ENCODE measurements around the gene ALDOC.

Gene ALDOC

DNA sequence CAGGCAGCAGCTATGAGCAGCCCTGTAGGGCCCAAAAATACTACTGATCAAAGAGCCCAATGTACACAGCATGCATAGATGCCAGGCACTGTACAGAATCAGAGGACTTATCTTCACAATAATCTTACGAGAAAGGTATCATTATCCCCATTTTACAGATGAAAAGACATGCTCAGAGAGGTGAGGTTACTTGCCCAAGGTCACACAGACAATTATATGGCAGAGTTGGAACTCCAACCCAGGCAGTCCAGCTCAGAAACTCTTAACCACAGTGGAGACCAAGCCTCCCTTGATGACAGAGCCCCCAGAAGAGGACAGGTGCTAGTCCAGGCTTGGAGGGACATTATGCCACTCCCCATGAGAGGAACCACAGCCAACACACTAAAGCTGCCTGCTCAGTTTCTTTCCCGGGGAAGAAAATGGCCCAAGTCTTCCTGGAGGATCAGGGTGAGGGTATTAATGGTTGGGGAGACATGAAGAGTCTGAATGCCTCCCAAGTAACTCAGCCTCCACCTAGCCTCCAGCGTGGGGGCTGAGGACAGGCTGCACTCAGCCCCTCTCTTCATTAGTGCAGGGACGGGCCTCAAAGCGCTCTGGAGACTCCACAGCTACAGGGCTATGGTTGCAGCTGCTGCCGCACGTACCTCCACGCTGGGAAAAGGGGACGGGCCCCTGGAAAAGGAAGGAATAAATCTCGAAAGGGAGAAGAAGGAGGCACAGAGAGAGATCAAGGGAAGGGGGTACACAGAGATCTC, 25.1 kb downstream of the ALDOC start:
- peak; percentile 29 for DNase-seq

DNA sequence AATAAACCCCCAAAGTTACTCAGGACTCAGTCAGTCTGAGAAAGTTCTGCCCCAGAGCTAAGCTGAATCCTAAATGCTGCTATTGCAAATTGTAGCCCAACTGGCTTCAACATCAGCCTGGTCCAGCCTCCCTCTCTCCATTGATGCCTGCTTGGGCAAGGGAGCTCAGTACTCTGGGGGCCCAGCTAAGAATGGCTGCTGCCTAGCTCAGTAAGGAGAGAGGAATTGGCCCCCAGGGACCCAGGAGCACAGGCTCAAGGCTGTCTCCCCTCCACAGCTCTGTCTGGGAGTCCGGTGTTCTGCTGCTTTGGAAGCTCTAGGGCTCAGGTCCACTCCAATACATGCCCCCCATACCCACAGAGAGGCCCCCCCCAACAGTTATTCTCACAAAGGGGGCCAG, 25.8 kb downstream of the ALDOC start:
- DNase-seq, result no peak

GRCh38 chr17:28549236-28550132, 27.2 kb downstream of the ALDOC start:
- no peak for DNase-seq

DNA sequence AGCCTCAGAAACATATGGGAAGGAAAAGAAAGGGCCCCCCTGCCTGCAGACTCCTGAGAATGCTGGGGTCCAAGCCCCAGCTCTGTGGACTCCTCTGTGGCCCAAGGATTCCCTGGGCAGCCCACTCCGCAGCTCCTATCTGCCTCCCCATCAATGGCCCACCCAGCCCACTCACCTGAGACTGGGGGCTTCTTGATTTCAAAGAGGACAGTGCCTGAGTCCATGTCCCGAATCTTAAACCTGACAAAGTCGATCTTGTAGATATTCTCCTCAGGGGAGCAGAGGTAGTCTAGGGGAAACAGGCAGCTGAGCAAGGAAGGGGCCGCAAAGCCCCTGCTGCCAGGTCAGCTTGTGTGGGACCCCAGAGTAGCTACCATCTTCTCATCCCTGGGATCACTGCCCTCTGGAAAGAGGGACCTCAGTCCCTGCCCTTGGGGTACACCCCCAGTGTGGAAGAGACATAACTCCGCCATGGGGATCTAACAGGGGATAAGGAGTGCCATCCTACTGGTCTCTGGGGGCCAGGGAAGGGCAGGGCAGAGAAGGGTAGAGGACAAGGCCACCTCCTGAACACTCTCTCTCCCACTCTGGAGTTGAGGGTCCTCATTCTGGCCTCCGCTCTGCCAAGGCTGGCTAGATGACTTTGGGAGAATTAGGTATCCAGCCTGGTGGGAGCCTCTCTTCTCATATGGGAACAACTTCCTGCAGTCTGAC, 28.1 kb downstream of the ALDOC start:
- DNase-seq, result no peak

- DNase-seq, result peak; percentile 42
Measured at GRCh38 chr17:28547623-28548416, 28.9 kb downstream of the ALDOC start.

DNA sequence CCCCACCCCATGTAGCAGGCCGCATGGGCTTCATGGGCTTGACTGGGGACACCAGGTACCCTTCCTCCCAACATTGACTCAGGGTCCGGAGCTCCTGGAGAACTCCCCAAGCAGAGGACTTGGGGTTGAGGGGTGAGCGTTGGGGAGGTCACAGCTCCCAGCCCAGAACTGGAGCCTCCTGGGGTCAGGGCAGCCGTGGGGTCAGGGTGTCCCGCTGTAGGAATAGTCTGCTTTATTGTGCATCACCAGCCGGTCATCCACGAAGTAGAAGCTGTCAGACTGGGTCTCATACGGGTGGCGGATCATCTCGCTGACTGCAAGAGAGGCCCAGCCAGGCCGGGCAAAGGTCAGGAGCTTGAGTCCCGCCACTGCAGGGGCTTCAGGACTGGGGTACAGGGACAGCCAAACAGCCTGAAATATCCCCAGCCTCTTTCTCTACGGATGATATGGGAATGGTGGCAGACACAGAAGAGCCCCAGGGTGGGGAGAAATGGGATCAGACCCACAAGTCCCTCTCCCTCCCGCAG, 29.5 kb downstream of the ALDOC start:
- no peak for DNase-seq

DNA sequence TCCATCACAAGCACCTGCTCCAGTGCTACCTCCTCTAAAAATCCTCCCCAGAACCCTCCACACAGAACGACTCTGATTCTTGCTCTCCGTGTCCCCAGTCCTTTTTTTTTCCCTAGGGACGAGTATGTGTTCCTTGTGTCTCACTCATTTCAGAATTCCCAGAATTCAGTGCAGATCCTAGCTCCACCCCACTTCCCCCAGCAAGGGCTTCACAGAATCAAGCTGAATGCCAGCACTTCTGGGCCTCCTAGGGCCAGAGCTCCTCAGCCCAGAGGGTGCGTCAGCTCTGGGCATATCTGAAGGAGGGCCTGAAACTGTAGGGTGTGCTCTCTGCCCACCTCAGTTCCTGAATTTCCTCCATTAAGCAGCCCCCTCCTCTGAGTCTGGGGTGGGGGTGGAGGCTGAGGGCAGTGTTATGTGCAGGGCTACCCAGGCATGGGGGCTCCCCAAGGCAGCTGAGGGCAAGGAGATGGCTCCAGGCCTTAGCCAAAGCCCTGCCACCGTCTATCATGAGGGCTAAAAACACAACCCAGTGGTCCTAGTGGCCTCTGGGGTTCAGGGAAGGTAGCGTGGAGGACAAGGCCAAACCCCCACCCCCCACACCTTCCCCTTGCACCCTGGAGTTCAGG, 30.8 kb downstream of the ALDOC start:
- DNase-seq, result no peak

GRCh38 chr17:28545141-28545503, 31.6 kb downstream of the ALDOC start:
- DNase-seq, result no peak

- no peak for DNase-seq
Measured at GRCh38 chr17:28544402-28545140, 32.1 kb downstream of the ALDOC start.

GRCh38 chr17:28541439-28541838, 35.3 kb downstream of the ALDOC start:
- no peak for DNase-seq

DNA sequence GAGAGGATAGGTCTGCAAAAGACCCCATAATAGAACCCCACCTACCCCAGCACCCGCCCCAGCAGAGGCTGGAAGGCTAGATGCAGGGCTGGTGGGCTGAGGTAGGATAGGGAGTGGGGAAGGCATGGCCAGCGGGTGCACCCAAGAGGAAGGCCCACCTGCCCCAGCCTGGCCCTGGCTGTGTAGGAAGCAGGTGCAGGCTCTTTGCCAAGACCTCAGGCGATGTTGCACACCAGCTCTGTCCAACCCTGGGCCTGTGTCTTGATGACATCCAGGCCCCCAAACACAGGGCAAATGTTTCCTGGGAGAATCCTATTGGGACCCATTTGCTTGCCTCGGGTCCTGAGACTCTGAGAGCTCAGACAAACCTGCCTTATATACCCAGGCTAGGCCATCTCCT, 36.5 kb downstream of the ALDOC start:
- no peak for DNase-seq

- DNase-seq, result no peak
Measured at GRCh38 chr17:28538296-28538895, 38.3 kb downstream of the ALDOC start.

DNA sequence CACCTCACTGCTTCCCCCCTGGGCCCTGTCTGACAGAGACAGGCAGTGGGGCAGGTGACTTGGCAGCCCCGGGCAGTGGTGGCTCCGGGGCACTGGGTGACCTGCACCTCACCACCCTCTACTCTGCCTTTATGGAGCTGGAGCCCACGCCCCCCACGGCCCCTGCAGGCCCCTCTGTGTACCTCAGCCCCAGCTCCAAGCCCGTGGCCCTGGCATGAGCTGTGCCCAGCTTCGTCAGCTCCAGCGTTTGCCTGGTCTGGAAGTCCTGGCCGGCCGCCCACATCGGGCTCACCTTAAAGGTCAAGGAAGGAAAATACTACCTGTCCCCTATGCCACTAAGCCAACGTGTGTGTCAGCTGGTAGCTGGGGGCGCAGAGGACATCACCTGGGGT, 39.5 kb downstream of the ALDOC start:
- DNase-seq, result no peak

DNA sequence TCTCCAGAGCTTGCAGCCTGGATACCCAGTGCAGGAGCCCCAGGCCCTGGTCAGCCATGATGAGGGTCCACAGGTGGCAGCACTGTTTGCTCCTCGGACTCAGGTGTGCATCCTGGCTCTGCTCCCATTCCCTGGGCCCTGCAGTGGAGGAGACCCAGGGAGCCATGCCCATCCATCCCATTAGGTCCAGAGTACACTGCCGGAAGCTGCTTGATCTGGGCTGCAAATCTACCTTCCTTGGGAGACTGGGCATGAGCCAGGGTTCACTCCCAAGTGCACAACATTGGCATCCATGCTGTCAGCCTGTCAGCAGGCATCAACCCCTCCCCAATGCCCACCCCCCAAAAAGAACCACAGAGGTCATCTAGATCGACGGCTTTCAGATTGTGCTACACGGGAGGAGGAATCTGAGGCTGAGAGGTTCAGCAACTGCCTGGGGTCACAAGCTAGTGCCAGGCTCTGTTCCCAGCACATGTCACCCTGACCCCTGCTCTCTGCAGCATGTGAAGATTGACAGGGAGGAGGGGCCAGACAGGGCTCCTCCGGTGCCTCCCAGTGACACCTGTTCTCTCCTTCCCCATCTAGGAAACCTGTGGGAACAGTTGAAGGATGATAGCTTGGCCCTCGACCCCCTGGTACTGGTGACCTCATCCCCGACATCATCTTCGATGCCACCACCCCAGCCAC, 40.0 kb downstream of the ALDOC start:
- no peak for DNase-seq

DNA sequence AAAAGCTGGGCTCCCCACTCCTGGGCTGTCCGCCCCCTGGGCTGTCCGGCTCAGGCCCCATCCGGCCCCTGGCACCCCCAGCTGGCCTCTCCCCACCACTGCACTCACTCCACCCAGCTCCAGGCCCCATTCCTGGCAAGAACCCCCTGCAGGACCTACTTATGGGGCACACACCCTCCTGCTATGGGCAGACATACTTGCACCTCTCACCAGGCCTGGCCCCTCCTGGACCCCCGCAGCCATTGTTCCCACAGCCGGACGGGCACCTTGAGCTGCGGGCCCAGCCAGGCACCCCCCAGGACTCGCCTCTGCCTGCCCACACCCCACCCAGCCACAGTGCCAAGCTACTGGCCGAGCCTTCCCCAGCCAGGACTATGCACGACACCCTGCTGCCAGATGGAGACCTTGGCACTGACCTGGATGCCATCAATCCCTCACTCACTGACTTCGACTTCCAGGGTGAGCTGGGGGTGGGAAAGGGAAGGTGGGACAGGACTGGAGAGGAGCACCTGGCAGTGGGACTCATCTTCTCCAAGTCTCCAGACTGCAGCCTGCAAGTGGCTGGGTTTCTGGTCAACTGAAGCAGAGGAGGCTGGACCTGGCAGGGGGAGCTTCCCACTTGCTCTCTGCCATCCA, 41.8 kb downstream of the ALDOC start:
- no peak for DNase-seq

DNA sequence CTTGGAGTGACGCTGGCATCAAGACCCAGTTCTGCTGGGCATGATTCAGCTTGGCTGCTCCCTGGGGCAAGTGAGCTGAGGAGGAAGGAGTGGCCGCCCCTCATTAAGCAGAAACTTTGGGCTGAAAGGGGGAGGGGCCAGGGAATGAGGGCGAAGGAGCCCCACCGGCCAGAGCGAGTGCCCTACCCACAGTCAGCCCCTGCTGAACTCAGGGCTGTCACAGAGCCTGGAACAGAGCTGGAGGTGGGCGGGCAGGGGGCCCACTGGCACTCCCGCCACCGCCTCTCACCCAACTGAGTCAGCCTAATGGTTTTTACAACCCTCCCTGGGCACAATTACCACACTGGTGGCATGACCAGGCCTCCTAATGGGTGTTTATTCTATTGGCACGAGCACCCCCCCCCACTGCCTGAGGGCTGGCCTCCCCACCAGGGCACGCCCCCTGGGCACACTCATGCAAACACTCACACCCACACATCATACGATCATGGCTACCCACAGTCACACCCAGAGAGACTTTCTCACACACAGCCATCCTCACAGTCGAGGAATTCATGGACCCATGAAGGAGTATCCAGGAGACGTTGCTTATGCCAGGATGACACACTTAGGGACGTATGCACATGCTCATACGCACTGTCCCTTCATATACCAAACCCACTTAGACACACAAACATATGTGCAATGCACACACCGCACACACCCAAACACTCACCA, 43.4 kb downstream of the ALDOC start:
- no peak for DNase-seq

DNA sequence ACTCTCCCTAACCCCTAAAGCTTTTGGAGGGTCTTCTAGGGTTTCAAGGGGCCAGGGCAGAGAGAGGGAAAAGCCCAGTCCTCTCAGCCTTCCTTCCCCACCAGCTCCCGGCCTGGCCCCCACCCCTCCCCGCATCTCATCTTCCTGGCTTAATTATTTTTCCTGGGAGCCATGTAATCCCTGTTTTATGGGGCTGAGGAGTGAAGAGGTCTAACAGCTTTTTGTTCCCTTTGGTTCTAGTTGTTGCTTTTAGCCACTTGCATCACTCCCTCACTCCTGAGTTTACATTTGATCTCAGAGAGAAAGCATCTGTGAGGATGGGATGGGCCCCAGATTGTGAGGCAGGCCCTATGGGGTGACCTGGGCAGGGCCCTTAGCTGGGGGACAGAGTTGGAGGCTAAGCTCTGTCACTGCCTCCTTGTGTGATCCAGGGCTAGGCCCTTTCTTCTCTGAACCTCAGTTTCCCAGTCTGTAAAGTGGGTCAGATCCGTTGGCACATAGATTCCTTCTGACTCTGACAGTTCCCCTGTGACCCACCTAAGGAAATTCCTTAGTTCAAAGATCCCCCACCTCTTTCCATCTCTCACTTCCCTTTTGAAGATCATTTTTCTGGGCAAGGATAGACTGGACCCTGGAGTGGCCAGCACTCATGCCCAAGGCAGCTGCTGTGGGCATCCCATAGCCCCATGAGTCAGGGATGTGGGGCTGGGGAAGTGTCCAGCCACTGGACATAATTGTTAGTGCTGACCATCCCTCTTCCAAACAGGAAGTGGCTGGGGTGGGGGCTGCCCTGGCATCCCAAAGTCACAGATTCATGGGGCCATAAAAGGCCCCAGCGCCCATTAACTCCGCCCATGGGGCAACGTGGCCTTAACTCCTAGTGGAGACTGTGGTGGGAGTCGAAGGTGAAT, 44.4 kb downstream of the ALDOC start:
- no peak for DNase-seq

GRCh38 chr17:28530926-28531325, 45.8 kb downstream of the ALDOC start:
- no peak for DNase-seq
